PC-9 (cell line): ENCODE results near the gene SLC7A4.

Experiments used
- EZH2 ChIP-seq: fragments of 200-600 bp; sonication (generic); IDR thresholded peaks from 2 replicates; pipeline ENCODE4 v1.8.0; 2017; ENCODE audit warnings: antibody characterized with exemption, low read depth
- TF ChIP-seq, protein P1 (sequence below): fragments of 200-600 bp; sonication (generic); conservative IDR thresholded peaks from 2 replicates; pipeline ENCODE4 v1.6.1; 2017; ENCODE audit warnings: mixed run types, antibody characterized with exemption, mild to moderate bottlenecking, moderate library complexity

GRCh38 chr22:21051145-21051830, 18.9 kb upstream of the SLC7A4 start:
- TF ChIP-seq, protein P1, sequence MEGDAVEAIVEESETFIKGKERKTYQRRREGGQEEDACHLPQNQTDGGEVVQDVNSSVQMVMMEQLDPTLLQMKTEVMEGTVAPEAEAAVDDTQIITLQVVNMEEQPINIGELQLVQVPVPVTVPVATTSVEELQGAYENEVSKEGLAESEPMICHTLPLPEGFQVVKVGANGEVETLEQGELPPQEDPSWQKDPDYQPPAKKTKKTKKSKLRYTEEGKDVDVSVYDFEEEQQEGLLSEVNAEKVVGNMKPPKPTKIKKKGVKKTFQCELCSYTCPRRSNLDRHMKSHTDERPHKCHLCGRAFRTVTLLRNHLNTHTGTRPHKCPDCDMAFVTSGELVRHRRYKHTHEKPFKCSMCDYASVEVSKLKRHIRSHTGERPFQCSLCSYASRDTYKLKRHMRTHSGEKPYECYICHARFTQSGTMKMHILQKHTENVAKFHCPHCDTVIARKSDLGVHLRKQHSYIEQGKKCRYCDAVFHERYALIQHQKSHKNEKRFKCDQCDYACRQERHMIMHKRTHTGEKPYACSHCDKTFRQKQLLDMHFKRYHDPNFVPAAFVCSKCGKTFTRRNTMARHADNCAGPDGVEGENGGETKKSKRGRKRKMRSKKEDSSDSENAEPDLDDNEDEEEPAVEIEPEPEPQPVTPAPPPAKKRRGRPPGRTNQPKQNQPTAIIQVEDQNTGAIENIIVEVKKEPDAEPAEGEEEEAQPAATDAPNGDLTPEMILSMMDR, result no peak
- TF ChIP-seq EZH2, result no peak
